Uterus (tissue), 2 donors: ENCODE measurements around the gene C18orf63.
"Not testable (repeated sequence)": the region's sequence is repeated elsewhere in the genome, so short reads cannot be mapped to it uniquely, and the experiment has no call there.

Experiments used
- POLR2A ChIP-seq, 2 donors: fragments of 450-650 bp; IDR thresholded peaks; one replicate each; pipeline ENCODE4 v1.6.1; 2016; ENCODE audit warnings: antibody characterized with exemption in 2 of 2, mild to moderate bottlenecking in 1 of 2, moderate library complexity in 1 of 2
- TF ChIP-seq, protein P1 (sequence below), 4 experiments: fragments of 200-600 bp in 2 of 4; fragments of 450-650 bp in 2 of 4; sonication (generic) in 2 of 4; IDR thresholded peaks; one replicate each; pipeline ENCODE4 v1.5.1; 2016 to 2019; ENCODE audit warnings: antibody characterized with exemption in 4 of 4, mild to moderate bottlenecking in 2 of 4, moderate library complexity in 1 of 4

DNA sequence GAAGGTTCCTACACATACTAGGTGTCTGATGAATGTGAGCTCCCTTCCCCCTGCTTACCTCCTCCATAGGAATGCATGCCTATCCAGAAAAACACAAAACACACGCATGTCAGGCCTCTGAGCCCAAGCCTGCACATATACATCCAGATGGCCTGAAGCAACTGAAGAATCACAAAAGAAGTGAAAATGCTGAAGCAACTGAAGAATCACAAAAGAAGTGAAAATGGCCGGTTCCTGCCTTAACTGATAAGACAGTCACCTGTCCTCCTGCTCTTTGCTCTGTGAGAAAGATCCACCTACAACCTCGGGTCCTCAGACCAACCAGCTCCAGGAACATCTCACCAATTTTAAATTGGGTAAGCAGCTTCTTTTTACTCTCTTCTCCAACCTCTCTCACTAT, 22.7 kb upstream of the C18orf63 start:
- TF ChIP-seq, protein P1, sequence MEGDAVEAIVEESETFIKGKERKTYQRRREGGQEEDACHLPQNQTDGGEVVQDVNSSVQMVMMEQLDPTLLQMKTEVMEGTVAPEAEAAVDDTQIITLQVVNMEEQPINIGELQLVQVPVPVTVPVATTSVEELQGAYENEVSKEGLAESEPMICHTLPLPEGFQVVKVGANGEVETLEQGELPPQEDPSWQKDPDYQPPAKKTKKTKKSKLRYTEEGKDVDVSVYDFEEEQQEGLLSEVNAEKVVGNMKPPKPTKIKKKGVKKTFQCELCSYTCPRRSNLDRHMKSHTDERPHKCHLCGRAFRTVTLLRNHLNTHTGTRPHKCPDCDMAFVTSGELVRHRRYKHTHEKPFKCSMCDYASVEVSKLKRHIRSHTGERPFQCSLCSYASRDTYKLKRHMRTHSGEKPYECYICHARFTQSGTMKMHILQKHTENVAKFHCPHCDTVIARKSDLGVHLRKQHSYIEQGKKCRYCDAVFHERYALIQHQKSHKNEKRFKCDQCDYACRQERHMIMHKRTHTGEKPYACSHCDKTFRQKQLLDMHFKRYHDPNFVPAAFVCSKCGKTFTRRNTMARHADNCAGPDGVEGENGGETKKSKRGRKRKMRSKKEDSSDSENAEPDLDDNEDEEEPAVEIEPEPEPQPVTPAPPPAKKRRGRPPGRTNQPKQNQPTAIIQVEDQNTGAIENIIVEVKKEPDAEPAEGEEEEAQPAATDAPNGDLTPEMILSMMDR (IDR thresholded peaks at IDR 0.05): not testable (repeated sequence)
- TF ChIP-seq POLR2A (IDR thresholded peaks at IDR 0.05): not testable (repeated sequence)
